Keratinocyte (primary cell): ENCODE measurements around the gene TIMP2. TPM values are rescaled to one million over a fixed set of nuclear protein-coding genes. Genes with fewer than 3 reads are reported as not detected.

Experiments
- DNase-seq: peaks from one replicate; pipeline ENCODE4 v3.0.0-alpha.2; 2011; ENCODE audit warnings: low read depth, missing footprints, low spot score
- FAIRE-seq: peaks from 2 replicates; lab custom pipeline; 2011; peaks lifted over from hg19 to GRCh38; lab: Jason Lieb, UNC
- H2AFZ ChIP-seq: 2 replicates; pipeline ENCODE4 v1.6.0; 2012; ENCODE audit warnings: low read length, control low read depth, inconsistent platforms; ENCODE audit not compliant: control insufficient read depth
- H3K27ac ChIP-seq: 2 replicates; pipeline ENCODE4 v1.5.1; 2011; ENCODE audit warnings: low read length; ENCODE audit not compliant: control insufficient read depth, insufficient read depth
- H3K27me3 ChIP-seq: 3 replicates; pipeline ENCODE4 v1.6.0; 2011; ENCODE audit warnings: low read length; ENCODE audit not compliant: control insufficient read depth, insufficient read depth; ENCODE audit errors: extremely low read depth
- H3K36me3 ChIP-seq, 2 experiments: 2 replicates in 1 of 2; 3 replicates in 1 of 2; pipeline ENCODE4 v1.5.1; 2011; ENCODE audit warnings: low read length in 2 of 2, mild to moderate bottlenecking in 1 of 2; ENCODE audit not compliant: control insufficient read depth in 2 of 2, insufficient read depth in 2 of 2; ENCODE audit errors: extremely low read depth in 1 of 2
- H3K4me1 ChIP-seq: 3 replicates; pipeline ENCODE4 v1.5.1; 2011; ENCODE audit warnings: low read length; ENCODE audit not compliant: control insufficient read depth, insufficient read depth; ENCODE audit errors: extremely low read depth
- H3K4me2 ChIP-seq: 3 replicates; pipeline ENCODE4 v1.6.0; 2011; ENCODE audit warnings: low read depth, low read length; ENCODE audit not compliant: control insufficient read depth, insufficient read depth; ENCODE audit errors: extremely low read depth
- H3K4me3 ChIP-seq, 3 experiments: fragments of 200-600 bp in 1 of 3; sonication (generic) in 1 of 3; 2 replicates in 2 of 3; 3 replicates in 1 of 3; pipeline ENCODE4 v1.5.1; 2011 to 2016; ENCODE audit warnings: low read length in 3 of 3, mild to moderate bottlenecking in 3 of 3, control low read depth in 2 of 3, inconsistent platforms in 1 of 3, low read depth in 1 of 3, mixed read lengths in 1 of 3, mixed run types in 1 of 3, moderate library complexity in 1 of 3; ENCODE audit not compliant: control insufficient read depth in 2 of 3, insufficient read depth in 2 of 3; ENCODE audit errors: extremely low read depth in 1 of 3
- H3K79me2 ChIP-seq: 2 replicates; pipeline ENCODE4 v1.6.0; 2012; ENCODE audit warnings: low read length; ENCODE audit not compliant: control insufficient read depth, insufficient read depth
- H3K9ac ChIP-seq: 3 replicates; pipeline ENCODE4 v1.6.0; 2011; ENCODE audit warnings: low read length; ENCODE audit not compliant: control insufficient read depth, insufficient read depth; ENCODE audit errors: extremely low read depth
- H3K9me1 ChIP-seq: 3 replicates; pipeline ENCODE4 v1.6.0; 2011; ENCODE audit warnings: low read length; ENCODE audit not compliant: control insufficient read depth, insufficient read depth; ENCODE audit errors: extremely low read depth
- H3K9me3 ChIP-seq: 2 replicates; pipeline ENCODE4 v1.5.1; 2012; ENCODE audit warnings: low read depth, low read length; ENCODE audit not compliant: control insufficient read depth
- H4K20me1 ChIP-seq: 3 replicates; pipeline ENCODE4 v1.6.0; 2011; ENCODE audit warnings: low read length; ENCODE audit not compliant: control insufficient read depth, insufficient read depth; ENCODE audit errors: extremely low read depth
- EZH2 ChIP-seq: IDR thresholded peaks from one replicate; pipeline ENCODE4 v1.6.1; 2012; ENCODE audit warnings: inconsistent platforms, mild to moderate bottlenecking, low read length, moderate library complexity
- dilution Hi-C: fragments of 300-500 bp; cut with MboI; formaldehyde crosslinking; loops from one replicate; pipeline ENCODE4 v1.7.0; 2020; ENCODE audit warnings: low sequenced_read_pairs; ENCODE audit not compliant: extremely low pct_ligation_motif_present
- polyA plus RNA-seq, 5 experiments: library from polyadenylated mRNA; depleted of rRNA in 3 of 5; stranded (reverse) in 3 of 5; stranded (forward) in 1 of 5; unstranded in 1 of 5; fragments of >200 nt; gene quantifications; 1 replicate in 1 of 5; 2 replicates in 3 of 5; 3 replicates in 1 of 5; pipeline versions ENCODE4 v1.2.1 to v1.2.3, GENCODE V29; 2011 to 2012; ENCODE audit warnings: missing spikeins in 2 of 5, low read depth in 1 of 5, low replicate concordance in 1 of 5
- TF ChIP-seq, protein P1 (sequence below), 3 experiments: IDR thresholded peaks in 1 of 3; conservative IDR thresholded peaks in 1 of 3; optimal IDR thresholded peaks in 1 of 3; 2 replicates in 2 of 3; 3 replicates in 1 of 3; pipeline versions ENCODE3 to v1.5.1; 2011; ENCODE audit warnings: low read length in 3 of 3, mild to moderate bottlenecking in 3 of 3, moderate library complexity in 2 of 3, control low read depth in 1 of 3, inconsistent platforms in 1 of 3; ENCODE audit not compliant: insufficient read depth in 2 of 3; ENCODE audit errors: extremely low read depth in 1 of 3

Gene TIMP2
- polyA plus RNA-seq, 1 donor (not counting 4 experiments of a cell fraction or from before 2014, with no cell fraction given): 1.2 TPM

DNA sequence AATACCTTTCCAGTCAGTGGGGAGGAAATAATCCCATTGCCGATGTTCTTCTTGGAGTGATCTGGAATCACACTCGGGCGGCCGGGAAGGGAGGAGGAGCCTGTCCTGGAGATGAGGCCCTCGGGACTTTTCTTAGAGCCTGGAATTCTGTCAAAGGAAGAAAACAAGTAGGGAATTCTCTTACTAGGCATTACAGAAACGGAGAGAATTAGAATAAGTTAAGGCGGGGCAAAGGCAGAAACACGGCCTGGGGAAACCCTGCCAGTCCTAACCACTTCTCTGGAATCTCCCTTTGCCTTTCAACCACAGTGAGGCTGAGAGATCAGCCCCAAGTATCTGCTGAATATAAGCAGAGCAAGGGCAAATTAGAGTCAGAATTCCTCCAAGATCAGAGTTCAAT, 112.3 kb downstream of the TIMP2 start:
- peaks cover 52 to 65% of the 10 kb centered on the region in 2 experiments for H3K36me3 ChIP-seq
- FAIRE-seq (no peak), DNase-seq (no peak)
- dilution Hi-C loops: no loop called here
- peaks cover 2% of the 10 kb centered on the region for H3K9me1 ChIP-seq
- no peak overlapping the region for H3K4me3 ChIP-seq
- H3K4me1 ChIP-seq: no peaks in the 10 kb centered on the region
- no peaks in the 10 kb centered on the region for H3K9me3 ChIP-seq
- H3K27ac ChIP-seq: no peak overlapping the region
- no peak overlapping the region for H2AFZ ChIP-seq
- no peaks in the 10 kb centered on the region for H3K27me3 ChIP-seq
- H3K4me2 ChIP-seq: no peak overlapping the region
- H3K79me2 ChIP-seq: peaks cover 3% of the 10 kb centered on the region
- no peak overlapping the region for H3K9ac ChIP-seq
- no peak for TF ChIP-seq EZH2
- TF ChIP-seq, protein P1, sequence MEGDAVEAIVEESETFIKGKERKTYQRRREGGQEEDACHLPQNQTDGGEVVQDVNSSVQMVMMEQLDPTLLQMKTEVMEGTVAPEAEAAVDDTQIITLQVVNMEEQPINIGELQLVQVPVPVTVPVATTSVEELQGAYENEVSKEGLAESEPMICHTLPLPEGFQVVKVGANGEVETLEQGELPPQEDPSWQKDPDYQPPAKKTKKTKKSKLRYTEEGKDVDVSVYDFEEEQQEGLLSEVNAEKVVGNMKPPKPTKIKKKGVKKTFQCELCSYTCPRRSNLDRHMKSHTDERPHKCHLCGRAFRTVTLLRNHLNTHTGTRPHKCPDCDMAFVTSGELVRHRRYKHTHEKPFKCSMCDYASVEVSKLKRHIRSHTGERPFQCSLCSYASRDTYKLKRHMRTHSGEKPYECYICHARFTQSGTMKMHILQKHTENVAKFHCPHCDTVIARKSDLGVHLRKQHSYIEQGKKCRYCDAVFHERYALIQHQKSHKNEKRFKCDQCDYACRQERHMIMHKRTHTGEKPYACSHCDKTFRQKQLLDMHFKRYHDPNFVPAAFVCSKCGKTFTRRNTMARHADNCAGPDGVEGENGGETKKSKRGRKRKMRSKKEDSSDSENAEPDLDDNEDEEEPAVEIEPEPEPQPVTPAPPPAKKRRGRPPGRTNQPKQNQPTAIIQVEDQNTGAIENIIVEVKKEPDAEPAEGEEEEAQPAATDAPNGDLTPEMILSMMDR (optimal IDR thresholded peaks at IDR 0.05 in 1 of 3, IDR thresholded peaks at IDR 0.05 in 1 of 3, conservative IDR thresholded peaks at IDR 0.05 in 1 of 3; ENCODE audit: extremely low read depth in 1 of 3, insufficient read depth in 2 of 3, low read length in 3 of 3): no peak
- H4K20me1 ChIP-seq: no peaks in the 10 kb centered on the region

DNA sequence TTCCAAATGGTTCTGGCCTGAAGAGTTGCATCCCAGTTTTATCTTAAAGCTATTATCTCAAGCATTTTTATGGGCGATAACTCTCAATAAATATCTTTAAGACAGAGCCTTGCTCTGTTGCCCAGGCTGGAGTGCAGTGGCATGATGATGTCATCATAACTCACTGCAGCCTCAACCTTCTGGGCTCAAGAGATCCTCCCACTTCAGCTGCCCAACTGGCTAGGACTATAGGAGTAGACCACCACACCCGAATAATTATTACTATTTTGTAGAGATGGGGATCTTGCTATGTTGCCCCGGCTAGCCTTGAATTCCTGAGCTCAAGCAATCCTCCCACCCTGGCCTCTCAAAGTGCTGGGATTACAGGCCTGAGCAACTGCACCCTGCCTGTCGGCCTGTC, 117.0 kb downstream of the TIMP2 start:
- no peak for TF ChIP-seq EZH2
- TF ChIP-seq, protein P1 (optimal IDR thresholded peaks at IDR 0.05 in 1 of 3, IDR thresholded peaks at IDR 0.05 in 1 of 3, conservative IDR thresholded peaks at IDR 0.05 in 1 of 3; ENCODE audit: extremely low read depth in 1 of 3, insufficient read depth in 2 of 3, low read length in 3 of 3): no peak
- dilution Hi-C loops: no loop called here
- peaks cover 61 to 67% of the 10 kb centered on the region in 2 experiments for H3K36me3 ChIP-seq
- H3K4me1 ChIP-seq: no peaks in the 10 kb centered on the region
- no peak for DNase-seq
- no peaks in the 10 kb centered on the region for H3K9me3 ChIP-seq
- H3K27ac ChIP-seq: no peak overlapping the region
- H3K27me3 ChIP-seq: no peaks in the 10 kb centered on the region
- no peak overlapping the region for H3K9ac ChIP-seq
- H3K79me2 ChIP-seq: peaks cover 4% of the 10 kb centered on the region
- H2AFZ ChIP-seq: no peak overlapping the region
- H3K9me1 ChIP-seq: no peaks in the 10 kb centered on the region
- FAIRE-seq: no peak
- no peak overlapping the region for H3K4me3 ChIP-seq
- H3K4me2 ChIP-seq: no peak overlapping the region
- no peaks in the 10 kb centered on the region for H4K20me1 ChIP-seq
